ENCODE measurements around the gene CSAG1.
"Not testable (repeated sequence)": the region's sequence is repeated elsewhere in the genome, so short reads cannot be mapped to it uniquely, and the experiment has no call there.

The CSAG1 gene

GRCh38 chrX:152733261-152733975, at the start of gene CSAG1, which contains the start of gene MAGEA12:
CSAG1 (minus strand) TSS chrX:152733721; CDS start chrX:152732460, 1,261 bp downstream.
MAGEA12 (plus strand) TSS chrX:152733757; CDS start chrX:152736162, 2,405 bp downstream.
- DNase-seq: peak; percentile 49

GRCh38 chrX:152769549-152770289, 36.2 kb upstream of the CSAG1 start, which contains the start of gene MAGEA6:
MAGEA6 (minus strand) TSS chrX:152769689; CDS start chrX:152767650, 2,039 bp downstream.
- DNase-seq: not testable (repeated sequence)

GRCh38 chrX:152766562-152766961, 33.0 kb upstream of the CSAG1 start:
- not testable (repeated sequence) for DNase-seq

GRCh38 chrX:152761582-152761981, 28.1 kb upstream of the CSAG1 start:
- DNase-seq: not testable (repeated sequence)

GRCh38 chrX:152759544-152759943, 26.0 kb upstream of the CSAG1 start:
- DNase-seq: not testable (repeated sequence)

- DNase-seq: not testable (repeated sequence)
Observed at GRCh38 chrX:152758918-152759317, 25.4 kb upstream of the CSAG1 start, which contains the start of gene CSAG3. CSAG3 (plus strand) TSS chrX:152759218.

- DNase-seq: not testable (repeated sequence)
Observed at GRCh38 chrX:152754871-152755270, 21.4 kb upstream of the CSAG1 start.

- not testable (repeated sequence) for DNase-seq
Observed at GRCh38 chrX:152753686-152754650, 20.4 kb upstream of the CSAG1 start, which contains the start of gene MAGEA2. MAGEA2 (minus strand) TSS chrX:152753842; CDS start chrX:152751363, 2,479 bp downstream.

- no peak for DNase-seq
Observed at GRCh38 chrX:152738560-152738959, 5.0 kb upstream of the CSAG1 start.

- not testable (repeated sequence) for DNase-seq
Observed at GRCh38 chrX:152736528-152736927, 3.0 kb upstream of the CSAG1 start.

GRCh38 chrX:152735860-152736511, 2.5 kb upstream of the CSAG1 start:
- no peak for DNase-seq

GRCh38 chrX:152735101-152735500, 1.6 kb upstream of the CSAG1 start:
- DNase-seq: no peak

GRCh38 chrX:152734143-152734858, 780 bp upstream of the CSAG1 start:
- not testable (repeated sequence) for DNase-seq

GRCh38 chrX:152725409-152725808, 8.1 kb downstream of the CSAG1 start:
- DNase-seq: no peak

- DNase-seq: not testable (repeated sequence)
Observed at GRCh38 chrX:152713815-152714787, 19.4 kb downstream of the CSAG1 start, which contains the start of gene MAGEA2B. MAGEA2B (plus strand) TSS chrX:152714628; CDS start chrX:152717107, 2,479 bp downstream.

- DNase-seq: not testable (repeated sequence)
Observed at GRCh38 chrX:152713195-152713594, 20.3 kb downstream of the CSAG1 start.

GRCh38 chrX:152709173-152709572, 24.3 kb downstream of the CSAG1 start, which contains the start of gene CSAG2:
CSAG2 (minus strand) TSS chrX:152709273; CDS start chrX:152709112, 161 bp downstream.
- not testable (repeated sequence) for DNase-seq

- not testable (repeated sequence) for DNase-seq
Observed at GRCh38 chrX:152706500-152706899, 27.0 kb downstream of the CSAG1 start.

- not testable (repeated sequence) for DNase-seq
Observed at GRCh38 chrX:152700390-152700789, 33.1 kb downstream of the CSAG1 start.

Measured in NCI-H1436 treated with DMSO at 0.1 percent for 48 hours (cell line).